IPS DF 19.7 (cell line): Measurements from ENCODE around the gene DNAJB4.
"Not testable (repeated sequence)": the region's sequence is repeated elsewhere in the genome, so short reads cannot be mapped to it uniquely, and the experiment has no call there.

Source experiments
- DNase-seq: peaks from one replicate; pipeline ENCODE4 v3.0.0-alpha.2; 2013; ENCODE audit warnings: low read depth, low spot score

The DNAJB4 gene

GRCh38 chr1:78061825-78062523 is 57.2 kb downstream of the DNAJB4 start:
- no peak for DNase-seq

DNA sequence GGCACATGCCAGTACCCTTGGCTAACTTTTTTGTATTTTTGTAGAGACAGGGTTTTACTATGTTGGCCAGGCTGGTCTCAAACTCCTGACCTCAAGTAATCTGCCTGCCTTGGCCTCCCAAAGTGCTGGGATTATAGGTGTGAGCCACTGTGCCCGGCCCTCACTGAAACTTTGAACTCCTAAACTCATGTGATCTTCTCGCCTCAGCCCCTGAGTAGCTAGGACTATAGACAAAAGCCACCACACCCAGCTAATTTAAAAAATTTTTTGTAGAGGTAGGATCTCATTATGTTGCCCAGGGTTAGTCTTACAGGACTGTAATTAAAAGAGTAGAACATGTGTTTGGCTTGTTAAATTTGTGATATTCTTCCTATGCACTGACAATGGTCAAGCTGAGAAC is 60.1 kb downstream of the DNAJB4 start:
- not testable (repeated sequence) for DNase-seq
